GM21447 (cell line): ENCODE results near the gene LCE7A.

ENCODE experiments used
- ATAC-seq: cut with Tn5 transposase; IDR thresholded peaks from one replicate; pipeline ENCODE4 v1.9.1; 2021; ENCODE audit not compliant: unreplicated experiment

LCE7A gene

DNA sequence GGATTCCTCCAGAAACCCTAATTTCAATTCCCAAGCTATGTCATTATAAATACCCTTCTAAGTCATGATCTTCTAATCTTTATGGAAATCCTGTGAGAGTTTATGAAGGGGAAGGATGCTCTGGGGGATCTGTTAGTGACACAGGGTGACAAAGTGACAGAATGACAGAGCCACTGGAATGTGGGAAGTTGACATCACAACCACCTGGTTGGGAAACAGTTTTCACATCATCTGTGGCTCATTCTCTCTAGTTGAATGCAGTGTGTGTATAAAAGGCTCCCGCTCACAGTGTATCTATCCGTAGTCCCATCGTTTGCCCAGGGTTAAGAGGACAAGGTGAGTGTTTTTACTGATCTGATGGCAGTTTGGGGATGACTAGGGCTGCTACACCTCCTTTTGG is at the start of gene LCE7A:
TSS of gene LCE7A (plus strand) at position 301 of the 400 bp plus-strand sequence. CDS start 702 bp downstream, outside the sequence.
- ATAC-seq: no peak

GRCh38 chr1:152811050-152811449 is 48.7 kb upstream of the LCE7A start:
- ATAC-seq: no peak

- ATAC-seq: no peak
Observed at GRCh38 chr1:152811671-152812070, 48.1 kb upstream of the LCE7A start, which contains the start of gene LCE1B. LCE1B (plus strand) TSS chr1:152811971; CDS start chr1:152812447, 476 bp downstream.

- ATAC-seq: no peak
Observed at GRCh38 chr1:152817309-152817708, 42.5 kb upstream of the LCE7A start.

GRCh38 chr1:152823294-152823693 is 36.5 kb upstream of the LCE7A start:
- no peak for ATAC-seq

DNA sequence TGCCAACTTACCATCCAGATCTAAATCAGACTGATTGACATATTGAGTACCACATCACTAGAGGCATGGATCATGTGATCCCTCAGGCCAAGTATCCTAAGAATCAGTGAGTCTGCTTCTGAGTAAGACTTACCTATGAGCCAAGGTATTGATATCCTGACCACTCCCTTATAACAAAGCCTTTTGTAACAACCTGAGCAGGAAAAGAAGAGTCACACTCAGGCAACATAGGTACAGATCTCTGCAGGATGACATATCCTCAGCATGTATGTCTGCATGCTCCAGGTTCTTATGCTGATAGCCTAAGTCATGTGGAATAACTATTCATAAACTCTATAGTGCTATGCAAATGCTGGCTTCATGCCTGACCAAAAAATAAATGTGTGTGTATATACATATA is 34.8 kb upstream of the LCE7A start:
- ATAC-seq: no peak

GRCh38 chr1:152827173-152827572 is 32.6 kb upstream of the LCE7A start, which contains the start of gene LCE1A:
LCE1A (plus strand) TSS chr1:152827473; CDS start chr1:152827473, 0 bp downstream.
- no peak for ATAC-seq

GRCh38 chr1:152836870-152837269 is 22.9 kb upstream of the LCE7A start:
- no peak for ATAC-seq

- no peak for ATAC-seq
Observed at GRCh38 chr1:152842556-152842955, 17.2 kb upstream of the LCE7A start, which contains the start of gene LCE6A. LCE6A (plus strand) TSS chr1:152842856; CDS start chr1:152843521, 665 bp downstream.

DNA sequence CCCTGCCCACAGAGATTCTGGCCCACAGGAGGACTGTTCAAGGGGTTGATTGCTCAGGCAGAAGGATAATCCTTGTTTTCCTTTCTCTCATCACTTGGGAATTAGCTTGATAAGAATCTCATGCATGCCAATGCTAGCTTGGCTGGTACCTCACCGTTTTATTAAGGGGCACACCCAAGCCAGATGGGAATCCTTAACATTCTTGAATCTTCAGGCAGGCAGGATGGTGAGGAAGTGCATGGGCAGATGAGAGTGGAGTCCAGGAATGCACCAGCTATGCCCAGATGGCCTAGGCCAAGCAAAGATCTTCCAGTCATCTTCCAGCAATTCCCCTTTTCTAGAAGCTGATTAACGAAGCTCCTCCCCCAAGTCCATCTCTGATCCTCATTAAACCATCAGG is 4.1 kb upstream of the LCE7A start:
- ATAC-seq: no peak

- no peak for ATAC-seq
Observed at GRCh38 chr1:152858062-152858461, 1.7 kb upstream of the LCE7A start.

DNA sequence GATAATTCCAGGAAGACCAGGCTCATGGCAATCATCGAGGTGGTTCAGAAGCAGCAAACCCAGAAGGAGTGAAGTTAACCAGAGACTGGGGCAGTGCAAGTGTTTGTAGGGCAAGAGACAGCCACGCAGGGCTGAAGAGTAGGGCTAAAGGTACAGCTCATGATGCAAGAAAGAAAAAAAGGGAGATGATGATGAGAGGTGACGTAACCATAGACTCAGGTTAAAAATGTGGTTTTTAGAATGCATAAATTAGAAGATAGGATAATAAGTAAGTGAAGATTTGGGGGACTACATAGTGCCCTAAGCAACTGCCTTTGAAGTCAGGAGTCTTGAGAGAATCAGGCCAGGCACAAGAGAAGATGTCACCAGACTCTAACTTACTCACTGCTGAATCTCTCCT is 333 bp downstream of the LCE7A start:
- ATAC-seq: no peak

DNA sequence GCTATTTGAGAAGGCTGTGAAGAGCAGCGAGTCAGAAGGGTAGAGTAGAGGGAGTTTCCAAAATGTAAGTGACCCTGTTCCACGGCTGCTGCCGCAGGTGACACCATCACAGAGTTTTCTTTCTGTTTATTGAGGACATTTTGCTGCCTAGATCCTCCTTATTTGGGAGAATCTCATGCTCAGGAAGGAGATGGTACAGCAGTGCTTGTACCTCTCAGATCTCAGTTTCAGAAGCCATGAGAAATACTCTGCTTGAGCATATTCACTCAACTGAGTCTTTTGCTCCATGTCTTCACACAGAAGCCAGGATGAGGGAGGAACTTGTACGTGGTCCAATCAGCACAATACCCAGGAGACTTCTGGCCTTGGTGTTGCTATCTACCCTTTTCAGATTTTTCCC is 1.6 kb downstream of the LCE7A start:
- no peak for ATAC-seq

GRCh38 chr1:152864443-152864842 is 4.6 kb downstream of the LCE7A start:
- no peak for ATAC-seq

GRCh38 chr1:152866321-152866720 is 6.5 kb downstream of the LCE7A start:
- ATAC-seq: no peak

- no peak for ATAC-seq
Observed at GRCh38 chr1:152869808-152870419, 10.1 kb downstream of the LCE7A start.

GRCh38 chr1:152870831-152871730 is 11.3 kb downstream of the LCE7A start:
- no peak for ATAC-seq

DNA sequence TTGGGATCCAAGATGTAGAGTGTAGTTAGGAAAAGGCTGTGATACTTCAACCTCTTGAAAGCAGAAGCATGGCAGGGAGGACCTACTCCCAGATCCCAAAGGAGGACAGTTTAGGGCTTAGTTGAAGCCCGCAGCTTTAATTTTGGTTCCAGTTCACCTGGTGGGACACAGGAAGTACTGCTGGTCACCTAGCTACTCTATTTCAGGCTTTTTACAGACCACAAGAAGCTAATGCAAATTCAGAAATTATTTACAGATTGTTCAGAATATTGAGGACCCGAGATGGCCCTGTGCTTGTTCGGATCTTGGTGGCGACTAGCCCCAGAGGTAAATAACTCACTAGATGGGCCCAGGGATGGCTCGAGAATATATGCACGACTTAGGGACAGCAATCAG is 11.9 kb downstream of the LCE7A start:
- no peak for ATAC-seq

- ATAC-seq: no peak
Observed at GRCh38 chr1:152873495-152873894, 13.7 kb downstream of the LCE7A start.

DNA sequence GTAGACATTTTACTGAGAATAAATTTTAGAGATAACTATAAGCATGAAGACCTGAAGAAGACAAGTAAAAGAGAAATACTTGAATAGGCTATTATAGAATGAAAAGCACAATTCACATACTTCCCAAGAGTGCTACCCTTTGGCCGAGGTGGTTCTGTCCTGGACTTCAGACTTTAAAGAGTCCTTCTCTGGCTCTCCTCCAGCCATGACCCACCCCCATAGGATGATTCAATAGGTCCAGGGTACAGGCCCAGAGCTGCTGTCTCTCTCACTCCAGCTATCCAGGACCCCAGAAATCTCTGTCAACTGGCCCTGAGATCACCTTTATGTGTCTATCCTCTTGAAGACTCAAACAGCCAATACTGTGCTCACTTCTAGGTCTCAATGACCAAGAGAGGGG is 17.0 kb downstream of the LCE7A start:
- no peak for ATAC-seq

DNA sequence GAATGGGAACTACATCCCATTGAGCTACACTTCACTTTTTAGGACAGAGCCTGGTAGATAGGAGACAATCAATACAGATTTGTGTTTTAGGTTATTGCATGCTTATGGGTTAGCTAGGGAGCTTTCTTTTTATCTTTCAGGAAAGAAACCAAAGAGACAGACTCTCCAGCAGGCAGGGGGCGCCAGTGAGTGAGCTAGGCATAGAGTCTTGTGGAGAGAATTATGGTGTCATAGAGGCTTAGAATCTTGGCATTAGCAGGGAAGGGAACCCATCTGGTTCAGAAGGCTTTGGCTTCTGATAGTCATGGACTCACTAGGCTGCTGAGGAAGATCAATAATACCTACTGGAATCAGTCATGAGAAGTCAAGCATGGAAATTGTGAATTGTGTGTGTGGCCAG is 18.2 kb downstream of the LCE7A start, which contains the start of gene SMCP:
TSS of gene SMCP (plus strand) at position 281 of the 400 bp plus-strand sequence. CDS start 6,101 bp downstream, outside the sequence.
- ATAC-seq: no peak
